Kidney glomerular epithelial cell (primary cell): ENCODE data around the gene PYHIN1.

Source experiments
- DNase-seq: peaks from one replicate; lab custom pipeline; 2025; lab: John Stamatoyannopoulos, UW

Gene PYHIN1

DNA sequence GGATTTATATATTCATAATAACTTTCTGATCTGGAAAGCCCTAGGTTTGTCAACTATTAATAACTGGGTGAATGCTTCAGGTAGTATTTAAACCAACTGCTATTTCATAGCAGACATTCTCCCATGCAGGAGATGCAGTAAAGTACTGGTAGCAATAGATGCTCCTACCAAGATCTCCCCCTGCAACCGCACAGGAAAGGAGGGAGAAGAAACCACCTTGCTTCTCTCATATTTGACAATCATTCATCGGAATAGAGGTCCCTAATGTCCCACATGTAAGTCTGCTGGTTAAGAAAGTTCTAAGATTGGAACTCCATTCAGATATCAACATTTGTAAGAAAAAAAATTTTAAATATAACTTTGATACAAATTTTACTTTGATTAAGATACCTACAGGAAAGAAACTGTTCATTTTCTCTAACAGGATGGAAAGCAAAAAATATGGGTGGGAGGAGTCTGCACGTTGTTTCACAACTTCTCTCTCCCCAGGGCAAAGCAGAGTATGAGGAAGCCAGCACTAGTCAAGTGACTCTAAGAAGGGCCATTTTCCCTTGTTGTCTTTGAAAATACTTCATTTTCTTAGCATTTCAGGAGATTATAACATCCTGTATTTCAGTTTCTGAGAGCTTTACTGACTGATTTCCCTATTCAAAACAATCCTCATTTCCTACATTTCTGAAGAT, at the start of gene PYHIN1:
Gene PYHIN1 (plus strand): TSS at position 498 of the 683 bp plus-strand sequence. CDS start 5,359 bp downstream, outside the sequence.
- DNase-seq, result no peak

- no peak for DNase-seq
These were observed 37.7 kb upstream of the PYHIN1 start for GRCh38 chr1:158893654-158894053.

GRCh38 chr1:158898722-158899121, 32.6 kb upstream of the PYHIN1 start:
- DNase-seq, result no peak

GRCh38 chr1:158901623-158902022, 29.7 kb upstream of the PYHIN1 start:
- DNase-seq, result no peak

DNA sequence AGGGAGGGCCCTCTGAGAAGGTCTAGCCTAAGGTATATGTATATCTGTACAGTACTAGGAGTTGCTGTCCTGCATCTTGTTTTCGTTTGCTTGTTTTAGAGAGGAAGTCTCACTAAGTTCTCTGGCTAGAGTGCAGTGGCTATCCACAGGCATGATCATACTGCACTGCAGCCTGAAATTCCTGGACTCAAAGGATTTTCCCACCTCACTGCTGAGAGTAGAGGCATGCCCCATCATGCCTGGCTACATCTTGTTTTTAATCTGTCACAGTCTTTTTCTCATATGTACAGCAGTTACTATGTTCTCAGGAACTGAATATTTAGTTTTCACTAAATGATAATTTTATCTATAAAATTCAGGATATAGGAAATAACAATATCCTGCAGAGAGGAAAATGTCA, 15.3 kb upstream of the PYHIN1 start:
- no peak for DNase-seq

DNA sequence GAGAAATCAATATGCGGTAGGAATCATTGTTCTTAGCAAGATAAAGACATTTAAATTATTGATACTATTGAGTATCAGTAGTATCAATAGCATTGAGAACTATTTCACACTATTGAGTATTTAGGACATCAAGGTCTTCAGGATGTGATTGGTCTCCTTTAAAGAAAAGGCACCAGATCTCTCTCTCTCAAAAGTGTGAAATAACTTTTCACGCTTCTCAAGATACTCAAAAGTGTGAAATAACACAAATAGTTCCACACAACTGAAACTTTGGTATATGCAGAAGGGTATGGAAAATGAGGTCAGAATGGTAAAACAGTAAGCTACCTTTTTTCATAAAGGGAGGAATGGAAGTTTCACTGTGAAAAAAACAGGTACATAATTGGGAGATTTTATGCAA, 6.7 kb upstream of the PYHIN1 start:
- DNase-seq, result no peak

GRCh38 chr1:158930504-158930903, 848 bp upstream of the PYHIN1 start:
- DNase-seq, result no peak

DNA sequence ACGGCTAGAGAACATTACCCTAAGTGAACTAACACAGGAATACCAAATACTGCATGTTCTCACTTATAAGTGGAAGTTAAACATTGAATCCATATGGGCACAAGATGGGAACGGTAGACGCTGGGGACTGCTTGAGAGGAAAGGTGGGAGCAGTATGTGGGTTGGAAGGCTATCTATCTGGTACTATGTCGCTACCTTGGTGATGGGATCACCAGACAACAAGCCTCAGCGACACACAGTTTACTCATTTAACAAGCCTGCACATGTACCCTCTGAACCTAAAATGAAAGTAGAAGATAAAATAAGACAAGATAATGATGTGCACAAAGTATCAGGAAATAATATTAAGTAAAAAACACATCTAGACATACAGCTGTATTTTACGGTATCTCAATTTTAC, 819 bp downstream of the PYHIN1 start:
- DNase-seq, result no peak

- no peak for DNase-seq
These were observed 2.3 kb downstream of the PYHIN1 start for GRCh38 chr1:158933621-158934020.

- no peak for DNase-seq
These were observed 7.8 kb downstream of the PYHIN1 start for GRCh38 chr1:158939180-158939579.

GRCh38 chr1:158941317-158941716, 10.0 kb downstream of the PYHIN1 start:
- no peak for DNase-seq

DNA sequence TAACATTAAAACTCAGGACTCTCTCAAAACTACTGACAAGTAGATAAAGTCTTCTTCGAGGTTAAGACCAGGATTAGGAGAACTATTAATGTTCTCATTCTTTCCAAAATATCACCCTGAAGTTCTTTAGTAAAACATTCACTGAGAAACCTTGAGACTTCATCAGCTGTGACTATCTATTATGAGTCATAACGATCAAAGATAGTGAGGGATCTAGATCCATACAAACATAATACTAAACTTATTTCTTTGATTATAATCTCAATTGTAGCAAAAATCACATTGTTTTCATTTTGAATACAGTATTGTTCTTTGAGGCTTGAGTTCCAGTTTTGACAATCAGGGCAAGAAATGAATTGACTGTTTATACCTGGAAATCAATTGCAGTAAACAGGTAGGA, 11.1 kb downstream of the PYHIN1 start:
- no peak for DNase-seq

- no peak for DNase-seq
These were observed 11.7 kb downstream of the PYHIN1 start for GRCh38 chr1:158943059-158943458.

- DNase-seq, result no peak
These were observed 13.7 kb downstream of the PYHIN1 start for GRCh38 chr1:158945061-158945460.

- no peak for DNase-seq
These were observed 15.4 kb downstream of the PYHIN1 start for GRCh38 chr1:158946785-158947184.

DNA sequence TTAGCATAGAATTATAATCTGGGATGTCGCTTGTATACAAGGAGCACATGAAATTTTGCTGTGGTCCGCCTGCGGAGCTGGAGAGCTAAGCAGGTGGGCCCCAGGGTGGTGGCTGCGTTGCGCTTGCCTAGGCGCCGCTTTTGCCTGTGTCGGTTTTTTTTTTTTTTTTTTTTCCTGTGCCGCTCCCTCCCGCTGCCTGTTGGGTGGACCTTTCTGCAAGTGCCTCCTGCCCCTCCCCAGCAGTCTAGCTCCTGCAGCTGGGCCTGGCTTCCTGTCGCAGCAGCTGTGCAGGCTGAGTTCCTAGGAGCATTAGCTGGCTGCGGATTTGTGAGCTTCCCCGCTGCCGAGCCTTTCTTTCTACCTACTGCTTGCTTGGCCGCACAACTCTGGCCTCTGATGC, 20.6 kb downstream of the PYHIN1 start:
- DNase-seq, result no peak

GRCh38 chr1:158952416-158952815, 21.1 kb downstream of the PYHIN1 start:
- DNase-seq, result no peak

- DNase-seq, result no peak
These were observed 29.8 kb downstream of the PYHIN1 start for GRCh38 chr1:158961178-158961577.

DNA sequence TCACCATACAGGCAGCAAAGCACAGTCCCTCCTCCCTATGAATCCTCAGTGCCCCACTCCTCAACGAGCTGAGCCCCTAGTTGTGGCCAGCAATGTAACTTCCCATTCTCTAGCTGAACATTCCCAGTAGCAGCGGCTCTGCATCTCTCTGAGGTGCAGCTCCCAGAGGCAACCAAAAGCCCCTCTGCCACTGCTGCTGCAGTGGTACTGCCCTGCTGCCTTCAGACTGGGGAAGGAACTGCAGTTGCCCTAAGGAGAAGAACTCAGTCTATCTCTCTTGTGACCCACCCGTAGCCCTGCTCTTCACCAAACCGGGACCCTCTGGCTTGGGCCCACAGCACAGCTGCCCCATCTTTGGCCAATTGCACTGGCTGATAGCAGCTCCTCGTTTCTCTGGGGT, 31.6 kb downstream of the PYHIN1 start:
- no peak for DNase-seq

DNA sequence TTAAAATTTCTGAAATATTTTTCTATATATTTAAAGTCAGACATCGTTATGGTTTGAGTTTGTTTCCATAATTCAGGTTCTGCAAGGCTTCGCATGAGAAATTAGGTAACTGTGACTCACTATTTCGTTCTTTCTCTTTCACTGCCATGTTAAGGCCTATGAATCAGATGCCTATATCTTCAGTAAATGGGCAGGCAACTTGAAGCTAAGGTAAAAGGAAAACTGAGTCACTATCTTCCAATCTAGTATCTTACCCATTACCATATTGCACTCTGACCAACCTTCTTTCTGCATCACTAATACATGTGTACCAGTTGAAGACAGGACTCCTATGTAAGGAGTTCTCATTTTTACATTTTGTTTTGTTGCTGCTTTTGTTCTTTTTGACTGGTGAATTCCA, 37.8 kb downstream of the PYHIN1 start:
- no peak for DNase-seq

DNA sequence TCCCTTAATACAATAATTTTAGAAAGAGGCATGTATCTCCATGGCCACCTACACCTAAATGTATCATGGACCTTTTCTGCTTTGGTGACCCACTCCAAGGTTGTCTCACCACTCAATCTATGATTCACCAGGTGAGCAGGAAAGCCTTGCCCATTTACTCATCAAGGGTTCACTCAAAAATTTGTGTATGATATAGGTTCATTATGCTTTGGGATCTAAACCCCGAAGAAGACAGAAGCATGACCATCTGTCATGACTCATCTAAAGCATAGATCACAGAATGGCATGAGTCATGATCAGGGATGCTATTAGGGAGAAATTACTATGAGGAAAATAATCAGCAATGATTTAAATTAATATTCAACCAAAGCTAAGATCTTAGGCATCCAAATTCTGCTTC, 38.5 kb downstream of the PYHIN1 start:
- no peak for DNase-seq

DNA sequence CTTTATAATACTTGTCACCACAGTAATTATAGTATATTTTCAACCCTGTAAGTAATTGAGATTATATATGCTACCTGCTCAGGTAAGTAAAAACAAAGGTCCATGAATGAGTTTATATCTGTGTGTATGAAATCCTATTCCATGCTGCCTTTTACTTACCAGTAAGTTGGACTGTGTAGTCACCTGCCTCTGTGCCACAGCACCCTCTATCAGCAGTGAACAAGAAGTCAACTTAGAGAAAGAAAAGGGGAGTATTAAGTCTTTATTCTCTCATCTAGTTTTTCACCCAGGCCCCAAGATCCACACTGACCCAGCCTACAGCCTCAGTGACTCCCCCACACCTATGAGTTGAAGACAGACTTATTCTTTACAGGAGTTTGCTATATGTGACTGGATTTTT, 41.5 kb downstream of the PYHIN1 start:
- DNase-seq, result no peak

DNA sequence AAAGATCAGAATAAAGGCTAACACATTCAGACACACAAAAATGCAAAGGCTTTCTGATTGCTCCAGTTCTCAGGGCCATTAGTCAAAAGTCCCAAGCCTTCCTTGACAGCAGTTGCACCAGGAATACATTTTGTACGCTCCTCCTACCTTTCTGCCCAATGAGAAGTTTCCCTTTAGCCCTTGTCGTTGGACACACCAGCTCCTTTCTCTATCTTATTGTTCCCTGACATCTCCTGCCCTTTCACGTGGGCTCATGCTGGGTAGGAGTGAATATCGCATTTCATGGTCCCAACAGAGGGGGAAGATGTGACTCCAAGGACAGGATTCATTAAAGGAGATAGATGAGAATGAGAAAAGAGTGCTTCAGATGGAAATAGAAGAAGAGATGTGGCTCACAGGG, 44.9 kb downstream of the PYHIN1 start:
- DNase-seq, result no peak

- DNase-seq, result no peak
These were observed 47.4 kb downstream of the PYHIN1 start for GRCh38 chr1:158978730-158979129.

- DNase-seq, result no peak
These were observed 47.9 kb downstream of the PYHIN1 start for GRCh38 chr1:158979229-158979628.
